DND-41 (cell line): ENCODE results near the gene TBC1D13.

Experiments
- ATAC-seq: fragments of 200-7000 bp; cut with Tn5 transposase; 3 replicates; pipeline ENCODE4 v1.9.1; 2021; ENCODE audit warnings: low read depth; ENCODE audit not compliant: insufficient read depth
- DNase-seq: peaks from one replicate; pipeline ENCODE4 v3.0.0-alpha.2; 2020
- H2AFZ ChIP-seq: 2 replicates; pipeline ENCODE4 v1.6.0; 2012; ENCODE audit warnings: low read depth, low read length
- H3K27ac ChIP-seq: 2 replicates; pipeline ENCODE4 v1.5.1; 2012; ENCODE audit warnings: low read length, inconsistent platforms
- H3K27me3 ChIP-seq: fragments of 200-600 bp; sonication (generic); 2 replicates; pipeline ENCODE4 v1.6.0; 2012; ENCODE audit warnings: low read length, mild to moderate bottlenecking, inconsistent platforms; ENCODE audit not compliant: insufficient read depth, poor library complexity
- H3K36me3 ChIP-seq: 2 replicates; pipeline ENCODE4 v1.5.1; 2012; ENCODE audit warnings: low read length, inconsistent platforms; ENCODE audit not compliant: insufficient read depth
- H3K4me1 ChIP-seq: 2 replicates; pipeline ENCODE4 v1.5.1; 2012; ENCODE audit warnings: mild to moderate bottlenecking, low read length; ENCODE audit not compliant: insufficient read depth
- H3K4me2 ChIP-seq: 2 replicates; pipeline ENCODE4 v1.6.0; 2012; ENCODE audit warnings: mild to moderate bottlenecking, moderate library complexity, low read length, inconsistent platforms; ENCODE audit not compliant: insufficient read depth
- H3K4me3 ChIP-seq, 2 experiments: fragments of 200-600 bp in 1 of 2; shearing (Covaris generic) in 1 of 2; 2 replicates each; pipeline ENCODE4 v1.5.1; 2012 to 2016; ENCODE audit warnings: inconsistent platforms in 2 of 2, low read length in 2 of 2, mild to moderate bottlenecking in 2 of 2, low read depth in 1 of 2, moderate library complexity in 1 of 2
- H3K79me2 ChIP-seq: 2 replicates; pipeline ENCODE4 v1.6.0; 2012; ENCODE audit warnings: low read length, inconsistent platforms; ENCODE audit not compliant: insufficient read depth
- H3K9ac ChIP-seq: 2 replicates; pipeline ENCODE4 v1.6.0; 2012; ENCODE audit warnings: low read depth, mild to moderate bottlenecking, inconsistent platforms, low read length, moderate library complexity
- H3K9me3 ChIP-seq: 2 replicates; pipeline ENCODE4 v1.5.1; 2012; ENCODE audit warnings: low read length, moderate library complexity, mild to moderate bottlenecking, inconsistent platforms; ENCODE audit not compliant: insufficient read depth, severe bottlenecking
- H4K20me1 ChIP-seq: 2 replicates; pipeline ENCODE4 v1.6.0; 2012; ENCODE audit warnings: low read length; ENCODE audit not compliant: insufficient read depth
- EZH2 ChIP-seq: IDR thresholded peaks from 3 replicates; pipeline ENCODE4 v1.6.1; 2012; ENCODE audit warnings: borderline replicate concordance, low read depth, mild to moderate bottlenecking, moderate library complexity, low read length, inconsistent platforms; ENCODE audit not compliant: severe bottlenecking
- TF ChIP-seq, protein P1 (sequence below): IDR thresholded peaks from 2 replicates; pipeline ENCODE4 v1.5.1; 2012; ENCODE audit warnings: borderline replicate concordance, low read length, moderate library complexity, mild to moderate bottlenecking; ENCODE audit not compliant: poor library complexity, severe bottlenecking; ENCODE audit errors: extremely low read depth

The TBC1D13 gene

DNA sequence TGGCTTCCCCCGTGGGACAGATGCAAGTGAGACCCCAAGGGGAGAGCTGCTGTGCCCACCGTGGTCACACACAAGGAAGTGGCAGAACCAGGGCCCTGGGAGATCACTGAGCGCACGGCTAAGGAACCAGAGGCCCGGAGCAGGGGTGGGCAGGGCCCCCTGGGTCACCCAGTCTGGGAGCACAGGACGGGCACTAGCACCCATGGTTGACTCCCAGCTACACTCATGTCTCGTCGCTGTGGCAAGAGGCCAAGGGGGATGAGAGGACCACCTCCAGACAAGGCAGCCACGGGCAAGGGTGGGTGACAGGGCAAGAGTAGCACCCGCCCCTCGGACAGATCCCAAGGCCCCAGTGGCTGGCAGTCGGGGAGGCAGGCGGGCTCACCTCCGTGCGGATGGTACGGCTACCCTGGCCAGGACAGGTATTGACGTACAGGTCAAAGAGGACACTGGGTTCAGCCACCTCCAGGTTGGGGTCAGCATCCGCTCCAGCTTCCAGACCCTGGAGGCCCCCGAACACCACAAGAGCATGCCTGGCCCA lies 36.4 kb downstream of the TBC1D13 start:
- ATAC-seq, result no peak
- H3K9ac ChIP-seq, result no peak overlapping the region
- peaks cover 76% of the 10 kb centered on the region for H3K36me3 ChIP-seq
- TF ChIP-seq, protein P1, sequence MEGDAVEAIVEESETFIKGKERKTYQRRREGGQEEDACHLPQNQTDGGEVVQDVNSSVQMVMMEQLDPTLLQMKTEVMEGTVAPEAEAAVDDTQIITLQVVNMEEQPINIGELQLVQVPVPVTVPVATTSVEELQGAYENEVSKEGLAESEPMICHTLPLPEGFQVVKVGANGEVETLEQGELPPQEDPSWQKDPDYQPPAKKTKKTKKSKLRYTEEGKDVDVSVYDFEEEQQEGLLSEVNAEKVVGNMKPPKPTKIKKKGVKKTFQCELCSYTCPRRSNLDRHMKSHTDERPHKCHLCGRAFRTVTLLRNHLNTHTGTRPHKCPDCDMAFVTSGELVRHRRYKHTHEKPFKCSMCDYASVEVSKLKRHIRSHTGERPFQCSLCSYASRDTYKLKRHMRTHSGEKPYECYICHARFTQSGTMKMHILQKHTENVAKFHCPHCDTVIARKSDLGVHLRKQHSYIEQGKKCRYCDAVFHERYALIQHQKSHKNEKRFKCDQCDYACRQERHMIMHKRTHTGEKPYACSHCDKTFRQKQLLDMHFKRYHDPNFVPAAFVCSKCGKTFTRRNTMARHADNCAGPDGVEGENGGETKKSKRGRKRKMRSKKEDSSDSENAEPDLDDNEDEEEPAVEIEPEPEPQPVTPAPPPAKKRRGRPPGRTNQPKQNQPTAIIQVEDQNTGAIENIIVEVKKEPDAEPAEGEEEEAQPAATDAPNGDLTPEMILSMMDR, result no peak
- no peak for TF ChIP-seq EZH2
- peaks cover 6% of the 10 kb centered on the region; the same call in 1 of the 2 replicates for H4K20me1 ChIP-seq
- H3K27ac ChIP-seq, result no peak overlapping the region
- H3K9me3 ChIP-seq, result no peaks in the 10 kb centered on the region
- H3K79me2 ChIP-seq, result peaks cover 17% of the 10 kb centered on the region
- no peak for DNase-seq
- no peaks in the 10 kb centered on the region for H3K27me3 ChIP-seq
- peaks cover 35% of the 10 kb centered on the region for H3K4me1 ChIP-seq
- no peak overlapping the region for H3K4me2 ChIP-seq
- no peak overlapping the region for H2AFZ ChIP-seq
- no peak overlapping the region for H3K4me3 ChIP-seq

GRCh38 chr9:128823903-128824406 lies 36.9 kb downstream of the TBC1D13 start:
- Histone ChIP-seq H3K27me3 (no peaks in the 10 kb centered on the region), H3K4me2 (no peak overlapping the region), H3K4me1 (peaks cover 37% of the 10 kb centered on the region), H3K9me3 (no peaks in the 10 kb centered on the region), H3K9ac (no peak overlapping the region), H2AFZ (no peak overlapping the region), H3K36me3 (peaks cover 79% of the 10 kb centered on the region), H3K27ac (no peak overlapping the region), H3K4me3 (no peak overlapping the region), H3K79me2 (peaks cover 21% of the 10 kb centered on the region), H4K20me1 (peaks cover 6% of the 10 kb centered on the region; the same call in 1 of the 2 replicates)
- no peak for DNase-seq
- ATAC-seq, result no peak
- TF ChIP-seq, protein P1, result no peak
- no peak for TF ChIP-seq EZH2

DNA sequence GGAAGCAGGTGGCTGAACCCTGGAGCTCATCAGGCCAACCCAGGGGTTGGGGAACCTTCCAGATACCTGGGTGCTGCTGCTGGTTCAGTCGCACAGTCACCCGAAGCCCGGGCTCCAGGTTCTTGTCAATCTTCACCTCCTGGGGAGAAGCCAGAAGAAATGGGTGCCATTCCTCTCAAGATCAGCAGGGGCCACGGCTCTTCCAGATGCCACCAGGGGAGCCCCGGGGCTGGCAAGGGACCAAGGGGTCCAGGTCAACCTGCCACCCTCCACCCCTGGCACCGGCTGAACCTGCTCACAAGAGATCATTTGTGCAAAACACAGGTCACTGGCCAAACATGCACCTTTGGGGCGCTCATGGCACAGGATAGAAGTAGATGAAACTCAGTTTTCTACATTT lies 37.9 kb downstream of the TBC1D13 start:
- peaks cover 23% of the 10 kb centered on the region for H3K79me2 ChIP-seq
- DNase-seq (no peak), ATAC-seq (no peak)
- no peak overlapping the region for H3K9ac ChIP-seq
- H3K9me3 ChIP-seq, result no peaks in the 10 kb centered on the region
- H3K27ac ChIP-seq, result no peak overlapping the region
- peaks cover 2% of the 10 kb centered on the region; the same call in 1 of the 2 replicates for H4K20me1 ChIP-seq
- H3K36me3 ChIP-seq, result peaks cover 79% of the 10 kb centered on the region
- no peaks in the 10 kb centered on the region for H3K27me3 ChIP-seq
- H2AFZ ChIP-seq, result no peak overlapping the region
- no peak overlapping the region for H3K4me2 ChIP-seq
- TF ChIP-seq, protein P1, result no peak
- TF ChIP-seq EZH2, result no peak
- no peak overlapping the region for H3K4me3 ChIP-seq
- peaks cover 31% of the 10 kb centered on the region for H3K4me1 ChIP-seq
